HuH-7.5 (cell line): ENCODE data around the gene SLC22A31.
A peak's percentile ranks its signal among the peaks of the same experiment; 100 is the strongest.

Experiments
- DNase-seq: peaks from one replicate; pipeline ENCODE4 v3.0.0; 2011; ENCODE audit warnings: low spot score

SLC22A31 gene

DNA sequence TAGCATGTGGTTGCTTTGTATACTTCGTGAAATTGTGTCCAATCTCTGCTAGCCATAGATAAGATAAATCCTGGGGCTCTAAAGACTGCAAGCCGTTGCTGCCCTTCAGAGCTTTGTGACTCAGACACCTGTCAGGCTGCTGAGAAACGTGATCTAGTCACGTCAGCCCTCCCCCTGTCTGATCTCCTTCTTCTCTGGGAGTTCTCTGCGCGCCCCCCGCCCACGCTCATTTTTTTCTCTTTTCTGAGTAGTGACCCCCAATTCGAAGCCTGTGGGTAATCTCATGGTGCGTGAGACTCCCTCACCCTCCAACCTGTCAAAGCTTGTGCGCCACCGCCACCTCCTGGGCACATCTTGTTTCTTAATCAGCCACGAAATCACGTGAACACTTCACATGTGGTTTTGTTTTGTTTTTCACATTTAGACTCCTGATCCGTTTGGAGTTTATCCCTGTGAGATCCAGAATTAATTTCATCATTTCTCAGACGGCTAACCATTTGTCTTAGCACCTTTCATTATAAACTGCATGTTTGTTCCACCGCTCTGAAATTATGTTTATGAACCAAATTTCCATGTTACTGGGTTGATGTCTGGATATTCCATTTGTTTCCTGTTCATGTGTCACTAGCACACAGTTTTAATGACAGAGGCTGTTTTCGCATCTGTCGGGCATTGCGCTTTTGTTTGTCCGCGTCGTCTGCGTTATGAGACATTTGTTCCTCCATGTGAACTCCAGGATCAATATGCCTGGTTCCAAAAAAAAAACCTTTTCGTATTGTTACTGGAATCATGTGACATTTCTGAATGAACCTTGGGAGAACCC lies 16.2 kb upstream of the SLC22A31 start:
- peak; percentile 92 for DNase-seq

DNA sequence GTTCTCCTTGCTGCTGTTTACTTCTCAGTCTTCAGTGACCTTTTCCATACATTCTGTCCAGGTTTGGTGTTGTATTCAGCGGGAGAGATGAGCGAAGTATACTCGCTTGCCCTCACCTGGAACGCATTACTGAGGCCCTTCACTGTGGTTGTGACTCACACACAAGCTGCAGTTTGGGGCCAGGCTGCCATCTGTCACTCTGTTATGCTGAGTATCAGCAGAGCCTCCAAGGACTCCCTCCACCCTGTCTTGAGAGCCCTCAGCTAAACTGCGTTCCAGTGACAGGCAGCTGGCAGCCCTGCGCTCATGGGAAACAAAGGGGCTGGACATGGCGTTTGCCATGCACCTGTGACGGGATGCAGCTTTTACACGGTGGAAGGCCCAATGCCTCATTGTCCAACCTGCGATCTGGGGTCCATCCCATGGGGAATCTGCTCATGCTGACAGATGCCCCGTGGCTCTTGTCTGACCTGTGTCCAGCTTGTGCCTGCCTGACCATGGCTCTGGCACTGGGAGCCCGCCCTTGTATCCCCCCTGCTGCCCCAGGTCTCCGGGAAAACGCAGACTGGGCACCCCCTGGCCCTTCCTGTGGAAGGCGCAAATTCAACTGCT lies 10.7 kb upstream of the SLC22A31 start:
- DNase-seq: no peak

DNA sequence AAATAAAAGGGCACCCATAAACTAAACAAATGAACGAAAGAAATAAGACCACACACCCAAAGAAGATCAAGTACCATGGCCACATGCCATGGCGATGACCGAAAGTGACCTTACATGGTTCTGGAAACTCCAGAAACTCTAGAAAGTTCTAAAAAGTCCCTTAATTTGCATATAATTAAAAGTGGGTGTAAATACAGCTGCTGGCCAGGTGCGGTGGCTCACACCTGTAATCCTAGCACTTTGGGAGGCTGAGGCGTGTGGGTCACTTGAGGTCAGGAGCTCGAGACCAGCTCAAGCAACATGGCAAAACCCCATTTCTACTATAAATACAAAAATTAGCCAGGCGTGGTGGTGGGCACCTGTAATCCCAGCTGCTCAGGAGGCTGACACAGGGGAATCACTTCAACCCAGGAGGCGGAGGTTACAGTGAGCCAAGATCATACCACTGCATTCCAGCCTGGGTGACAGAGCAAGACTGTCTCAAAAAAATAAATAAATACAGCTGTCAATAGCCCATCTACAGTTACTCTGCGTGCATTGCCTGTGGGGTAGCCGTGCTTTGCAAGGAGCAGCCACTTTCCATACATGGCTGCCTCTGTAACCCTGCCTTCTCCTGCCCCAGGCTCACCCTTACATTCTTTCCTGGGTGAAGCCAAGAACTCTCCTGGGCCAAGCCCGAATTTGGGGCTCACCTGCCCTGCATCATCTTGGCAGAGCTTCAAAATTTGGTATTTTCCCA lies 10.0 kb upstream of the SLC22A31 start:
- DNase-seq: no peak

DNA sequence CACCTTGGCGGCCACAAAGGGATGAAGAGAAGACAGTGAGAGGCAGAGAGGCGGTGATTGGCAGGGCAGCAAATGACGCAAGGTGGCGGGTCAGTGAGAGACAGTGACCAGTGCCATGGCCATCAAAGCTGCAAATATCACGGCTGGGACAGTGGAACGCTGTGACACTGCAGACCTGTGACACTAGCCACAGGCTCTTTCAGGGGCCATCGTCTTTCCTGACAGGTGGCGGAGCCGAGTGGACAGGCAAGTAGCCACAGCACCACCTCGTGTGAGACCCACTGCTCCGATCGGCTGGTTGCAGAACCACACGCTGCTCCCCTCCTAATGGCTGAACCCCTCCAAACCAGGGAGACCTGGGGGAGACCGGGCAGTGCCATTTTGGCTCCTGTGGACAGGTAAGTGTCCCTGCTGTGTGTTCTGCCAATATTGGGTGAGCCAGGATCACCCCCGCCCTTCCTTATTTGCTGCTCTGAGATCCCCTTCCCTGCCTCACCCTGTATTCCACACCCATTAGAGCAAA lies 9.2 kb upstream of the SLC22A31 start:
- DNase-seq: no peak

DNA sequence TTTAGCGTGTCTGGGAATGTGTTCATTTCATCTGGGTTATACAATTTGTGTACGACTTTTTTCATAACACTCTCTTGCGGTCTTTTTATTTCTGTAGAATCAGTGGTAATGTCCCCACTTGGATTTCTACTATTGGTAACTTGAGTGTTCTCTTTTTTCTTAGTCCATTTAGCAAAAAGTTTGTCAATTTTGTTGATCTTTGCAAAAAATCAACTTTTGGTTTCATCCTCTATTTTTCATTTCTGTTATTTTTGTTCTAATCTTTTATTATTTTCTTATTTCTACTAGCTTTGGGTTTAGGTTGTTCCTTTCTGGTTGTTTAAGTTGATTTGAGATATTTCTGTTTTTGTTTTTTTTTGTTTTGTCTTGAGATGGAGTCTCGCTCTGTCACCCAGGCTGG lies 7.7 kb upstream of the SLC22A31 start:
- no peak for DNase-seq

DNA sequence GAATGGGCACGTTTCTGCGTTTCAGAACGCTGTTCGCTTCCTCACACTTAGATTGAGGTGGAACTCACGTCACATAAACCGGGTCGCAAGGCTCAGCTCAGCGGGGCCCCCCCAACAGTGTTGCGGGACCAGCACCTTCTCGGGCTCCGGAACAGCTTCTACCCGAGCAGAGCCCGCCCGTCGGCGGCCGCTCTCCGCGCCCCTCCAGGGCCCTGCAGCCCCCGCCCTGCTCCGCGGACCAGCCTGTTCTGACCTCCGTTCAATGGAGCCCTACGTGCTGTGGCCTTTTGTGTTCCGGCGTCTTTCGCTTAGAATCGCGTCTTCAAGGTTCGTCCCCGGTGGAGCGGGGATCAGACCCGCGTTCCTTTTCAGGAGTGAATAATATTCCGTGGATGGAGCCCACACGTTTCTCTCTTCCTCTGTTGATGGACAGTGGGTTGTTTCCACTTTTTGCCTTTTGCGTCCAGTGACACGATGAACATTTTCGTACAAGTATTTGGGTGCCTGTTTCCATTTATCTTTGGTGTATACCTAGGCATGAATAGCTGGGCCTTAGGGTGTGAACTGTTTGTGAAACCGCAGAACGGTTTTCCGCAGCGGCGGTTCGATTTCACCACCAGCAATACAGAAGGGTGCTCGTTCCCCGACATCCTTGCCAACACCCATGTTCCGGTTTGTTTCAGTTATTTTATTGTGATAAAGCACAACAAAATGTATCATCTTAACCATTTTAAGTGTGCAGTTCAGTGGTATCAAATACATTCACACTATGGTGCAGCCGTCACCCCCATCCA lies 2.3 kb upstream of the SLC22A31 start:
- DNase-seq: no peak

DNA sequence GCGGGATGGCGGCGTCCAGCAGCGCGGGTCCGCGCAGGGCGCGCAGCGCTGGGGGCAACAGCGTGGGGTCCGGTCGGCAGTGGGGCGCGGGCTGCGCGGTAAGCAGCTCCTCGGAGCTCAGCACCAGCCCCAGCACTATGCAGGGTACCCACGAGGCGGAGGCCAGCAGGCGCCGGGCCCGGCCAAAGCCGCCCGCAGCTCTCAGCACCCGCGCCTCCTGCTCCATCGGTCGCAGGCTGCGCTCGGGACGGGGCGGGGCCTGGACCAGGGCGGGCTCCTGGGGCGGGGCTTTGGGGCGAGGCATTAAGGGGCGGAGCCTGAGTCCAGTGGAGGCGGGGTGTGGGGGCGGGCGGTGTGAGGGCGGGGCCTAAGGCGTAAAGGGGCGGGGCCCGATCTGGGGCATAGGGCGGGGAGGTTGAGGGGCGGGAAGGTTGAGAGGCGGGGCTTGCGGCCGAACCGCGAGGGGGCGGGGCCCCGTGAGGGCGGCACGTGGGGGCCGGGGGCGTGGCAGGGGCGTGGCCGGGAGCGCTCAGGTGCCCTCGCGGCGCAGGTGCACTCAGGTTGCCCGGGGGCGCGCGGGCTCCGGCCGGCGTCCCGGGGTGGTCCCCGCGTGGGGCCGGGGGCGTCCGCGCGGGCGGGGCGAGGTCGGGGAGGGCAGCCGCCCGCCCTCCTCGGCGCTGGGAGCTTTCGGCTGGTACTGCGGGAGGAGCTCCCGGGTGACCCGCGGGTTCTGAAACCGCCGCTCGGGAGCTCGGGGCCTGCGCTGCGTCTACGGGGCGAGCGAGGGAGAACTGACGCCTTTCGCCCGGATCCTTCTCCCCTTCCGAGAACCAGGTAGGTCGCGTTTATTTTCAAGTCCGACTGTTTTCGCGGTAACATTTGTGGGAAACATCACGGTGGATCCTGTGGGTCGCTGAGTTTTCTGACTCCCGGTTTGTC lies 1.4 kb upstream of the SLC22A31 start:
- peak; percentile 95 for DNase-seq

DNA sequence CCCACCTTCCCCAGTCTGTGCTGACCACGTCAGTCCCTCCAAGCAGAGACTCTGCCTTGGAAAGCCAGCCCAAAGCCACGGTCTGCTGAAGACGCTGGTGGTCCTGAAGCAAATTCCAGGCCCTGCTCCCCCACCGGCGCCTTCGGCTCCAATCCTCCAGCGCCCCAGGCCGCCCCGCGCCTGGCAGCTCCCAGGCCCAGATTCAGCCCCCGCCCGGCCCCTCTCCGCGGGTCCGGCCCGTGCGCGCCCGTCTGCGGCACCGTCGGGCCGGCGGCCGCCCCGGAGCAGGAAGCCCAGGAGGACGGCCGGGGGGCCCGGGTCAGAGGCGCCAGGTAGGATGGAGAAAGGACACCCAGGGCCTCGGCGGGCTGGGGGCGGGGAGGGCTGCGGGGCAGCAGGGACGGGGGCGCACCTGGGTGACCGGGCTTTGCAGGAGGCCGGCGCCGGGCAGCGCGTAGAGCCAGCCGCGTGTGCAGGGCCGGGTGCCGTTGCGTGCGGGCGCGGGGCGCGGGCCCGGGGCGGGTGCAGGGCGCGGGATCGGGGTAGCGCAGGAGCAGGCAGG lies 594 bp upstream of the SLC22A31 start:
- DNase-seq: peak; percentile 60

DNA sequence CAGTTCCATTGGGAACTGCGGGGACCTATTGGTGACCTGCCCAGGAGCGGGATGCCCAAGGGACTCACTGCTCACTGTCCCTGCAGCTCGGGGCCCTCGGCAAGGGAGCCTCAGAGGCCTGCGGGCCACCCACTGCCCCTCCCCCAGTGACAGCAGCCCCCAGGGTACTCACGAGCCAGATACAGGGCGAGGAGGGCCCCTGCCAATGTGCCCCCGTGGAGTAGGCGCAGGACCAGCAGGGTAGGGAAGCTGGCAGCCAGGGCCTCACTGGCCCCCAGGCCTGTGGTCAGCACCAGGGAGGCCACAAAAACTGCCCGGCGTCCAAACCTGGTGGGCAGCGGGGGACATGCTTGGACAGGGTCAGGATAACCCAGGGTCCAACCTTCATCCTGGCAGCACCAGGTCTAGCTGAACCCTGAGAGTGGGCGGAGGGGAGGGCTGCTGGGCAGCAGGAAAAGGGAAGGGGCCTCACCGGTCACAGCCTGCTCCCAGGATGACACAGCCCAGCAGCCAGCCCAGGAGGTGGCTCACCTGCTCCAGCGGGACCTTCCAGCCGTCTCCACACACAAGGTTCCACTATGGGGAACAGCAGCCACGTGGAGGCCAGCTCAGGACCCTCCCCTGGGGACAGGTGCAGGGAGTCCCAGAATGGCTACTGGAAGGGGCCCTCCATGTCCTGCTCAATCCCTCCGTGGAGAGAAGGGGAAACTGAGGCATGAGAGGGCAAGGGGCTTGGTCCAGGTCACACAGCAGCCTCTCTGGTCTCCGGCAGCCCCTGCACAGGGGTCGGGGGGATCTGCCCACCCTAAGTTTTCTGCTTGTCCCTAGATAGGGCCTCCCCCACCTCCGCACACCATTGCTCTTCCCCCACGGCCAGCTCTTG lies 855 bp downstream of the SLC22A31 start:
- peak; percentile 42 for DNase-seq

DNA sequence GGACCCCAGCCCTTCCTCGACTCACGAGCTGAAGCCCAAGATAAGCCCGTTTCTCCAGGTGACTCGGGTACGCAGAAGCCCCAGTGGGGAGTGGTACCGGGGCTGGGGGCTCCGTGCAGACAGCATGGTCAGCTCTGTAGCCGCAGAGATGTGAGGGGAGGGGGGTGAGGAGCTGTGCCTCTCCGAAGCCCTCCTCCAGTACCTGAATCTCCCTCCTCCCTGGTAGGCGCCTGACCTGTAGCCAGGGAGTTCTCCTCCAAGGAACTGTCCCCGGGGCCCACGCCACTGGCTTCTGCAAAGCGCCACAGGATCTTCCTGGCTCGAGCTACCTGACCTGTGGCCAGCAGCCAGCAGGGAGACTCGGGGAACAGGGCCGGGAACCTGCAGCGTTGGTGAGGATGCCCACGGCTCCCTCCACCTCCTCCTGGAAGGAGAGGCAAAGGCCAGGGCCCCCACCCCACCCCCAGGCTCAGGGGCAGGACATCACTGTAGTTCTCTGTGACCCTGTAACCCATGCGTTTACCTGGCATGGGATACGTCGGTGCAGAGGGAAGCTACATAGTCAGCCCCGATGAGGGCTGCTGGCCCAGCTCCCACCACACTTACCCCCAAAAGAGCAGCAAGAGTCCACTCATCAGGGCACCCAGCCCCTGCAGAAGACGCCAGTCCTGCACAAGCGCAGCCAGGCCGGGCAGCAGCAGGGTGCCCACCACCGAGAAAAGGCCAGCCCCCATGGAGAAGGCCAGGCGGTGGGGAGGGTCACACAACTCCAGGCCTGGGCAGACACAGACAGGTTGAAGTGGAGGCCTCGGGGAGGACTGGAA lies 1.7 kb downstream of the SLC22A31 start:
- peak; percentile 27 for DNase-seq

DNA sequence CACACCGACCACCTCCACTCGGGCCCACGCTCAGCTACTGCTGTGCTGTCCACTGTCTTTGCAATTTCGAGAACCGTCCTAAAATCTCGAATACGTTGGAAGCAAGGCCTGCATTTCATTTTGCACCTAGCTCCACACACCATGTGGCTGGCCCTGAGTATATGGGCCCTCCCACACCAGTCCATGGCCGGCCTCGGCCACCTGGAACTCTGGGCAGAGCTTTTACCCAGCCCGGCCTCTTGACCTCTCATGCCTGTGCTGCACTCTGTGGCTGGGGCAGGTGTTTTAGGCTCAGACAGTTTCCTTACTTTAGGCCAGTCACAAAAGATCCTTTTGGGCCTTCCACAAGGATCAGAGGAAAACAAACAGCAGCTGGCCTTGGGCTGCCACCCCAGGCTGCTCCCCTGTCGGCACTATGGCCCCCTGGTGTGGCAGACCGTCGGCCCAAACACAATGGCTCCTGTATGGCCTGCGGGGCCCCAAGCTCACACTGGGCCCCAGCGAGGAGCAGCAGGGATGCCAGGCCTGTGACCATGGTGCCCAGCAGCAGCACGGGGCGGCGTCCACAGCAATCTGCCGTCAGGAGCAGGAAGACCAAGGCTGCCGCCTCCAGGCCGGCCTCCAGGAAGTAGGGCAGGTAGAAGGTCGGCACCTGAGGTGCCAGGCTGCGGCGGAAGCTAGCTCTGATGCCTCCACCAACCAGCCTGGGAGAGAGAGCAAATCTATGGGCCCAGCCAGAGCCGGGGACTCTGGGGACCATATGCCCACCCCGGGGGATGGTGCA lies 2.5 kb downstream of the SLC22A31 start:
- DNase-seq: no peak

DNA sequence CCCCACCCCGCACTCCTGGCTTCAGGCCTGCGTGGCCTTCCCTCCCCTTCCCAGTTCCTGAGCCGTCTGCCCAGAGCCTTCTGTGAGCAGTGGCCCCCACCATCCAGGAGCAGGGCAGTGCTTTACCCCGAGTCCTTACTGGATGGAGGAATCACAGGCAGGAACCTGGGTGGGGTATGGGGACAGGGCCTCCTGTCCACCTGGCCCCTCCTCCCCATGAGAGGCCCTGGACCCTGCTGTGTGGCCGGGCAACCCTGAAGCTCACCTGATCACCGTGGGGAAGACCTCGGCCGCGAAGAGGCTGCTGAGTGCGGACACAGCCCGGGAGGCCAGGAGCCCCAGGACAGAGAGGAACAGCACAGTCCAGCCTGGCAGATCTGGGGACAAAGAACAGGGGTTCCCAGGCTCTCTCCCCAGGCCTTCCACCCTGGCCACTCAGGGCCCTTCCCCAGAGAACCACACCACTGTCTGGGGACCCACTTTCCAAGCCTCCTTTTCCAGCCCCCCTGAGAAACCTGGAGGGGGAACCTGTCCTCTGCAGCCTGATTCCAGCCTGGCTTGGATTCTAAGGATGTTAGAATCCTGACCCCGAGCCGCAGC lies 3.2 kb downstream of the SLC22A31 start:
- DNase-seq: no peak

DNA sequence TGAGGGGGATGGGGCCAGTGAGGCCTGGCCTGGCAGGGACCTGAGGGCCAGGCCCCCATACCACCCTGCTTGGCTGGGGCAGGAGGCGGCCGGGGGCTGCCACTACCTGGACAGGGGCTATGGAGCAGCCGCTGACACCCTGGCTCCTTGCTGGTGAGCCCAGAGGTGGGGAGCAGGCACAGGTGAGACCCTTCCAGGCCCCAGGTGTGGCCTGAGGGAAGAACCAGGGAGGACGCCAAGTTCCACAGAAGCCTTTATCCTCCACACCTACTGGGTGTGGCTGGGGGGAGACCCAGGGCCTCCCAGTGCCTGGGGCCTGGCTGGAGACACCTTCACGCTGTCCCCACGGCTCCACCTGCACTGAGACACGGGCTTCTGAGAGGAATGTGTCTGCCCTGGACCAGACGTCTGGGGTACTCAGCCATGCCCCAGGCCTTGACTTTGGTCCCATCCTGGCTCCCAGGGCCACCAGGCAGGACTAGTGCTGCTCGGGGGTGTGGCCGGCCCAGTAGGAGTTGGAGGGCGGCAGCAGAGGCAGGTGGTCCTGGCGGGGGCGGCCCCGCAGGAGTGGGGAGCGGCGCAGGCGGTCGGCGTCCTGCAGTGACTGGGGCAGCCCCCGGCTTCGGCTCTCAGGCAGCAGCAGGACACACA lies 4.7 kb downstream of the SLC22A31 start:
- no peak for DNase-seq

DNA sequence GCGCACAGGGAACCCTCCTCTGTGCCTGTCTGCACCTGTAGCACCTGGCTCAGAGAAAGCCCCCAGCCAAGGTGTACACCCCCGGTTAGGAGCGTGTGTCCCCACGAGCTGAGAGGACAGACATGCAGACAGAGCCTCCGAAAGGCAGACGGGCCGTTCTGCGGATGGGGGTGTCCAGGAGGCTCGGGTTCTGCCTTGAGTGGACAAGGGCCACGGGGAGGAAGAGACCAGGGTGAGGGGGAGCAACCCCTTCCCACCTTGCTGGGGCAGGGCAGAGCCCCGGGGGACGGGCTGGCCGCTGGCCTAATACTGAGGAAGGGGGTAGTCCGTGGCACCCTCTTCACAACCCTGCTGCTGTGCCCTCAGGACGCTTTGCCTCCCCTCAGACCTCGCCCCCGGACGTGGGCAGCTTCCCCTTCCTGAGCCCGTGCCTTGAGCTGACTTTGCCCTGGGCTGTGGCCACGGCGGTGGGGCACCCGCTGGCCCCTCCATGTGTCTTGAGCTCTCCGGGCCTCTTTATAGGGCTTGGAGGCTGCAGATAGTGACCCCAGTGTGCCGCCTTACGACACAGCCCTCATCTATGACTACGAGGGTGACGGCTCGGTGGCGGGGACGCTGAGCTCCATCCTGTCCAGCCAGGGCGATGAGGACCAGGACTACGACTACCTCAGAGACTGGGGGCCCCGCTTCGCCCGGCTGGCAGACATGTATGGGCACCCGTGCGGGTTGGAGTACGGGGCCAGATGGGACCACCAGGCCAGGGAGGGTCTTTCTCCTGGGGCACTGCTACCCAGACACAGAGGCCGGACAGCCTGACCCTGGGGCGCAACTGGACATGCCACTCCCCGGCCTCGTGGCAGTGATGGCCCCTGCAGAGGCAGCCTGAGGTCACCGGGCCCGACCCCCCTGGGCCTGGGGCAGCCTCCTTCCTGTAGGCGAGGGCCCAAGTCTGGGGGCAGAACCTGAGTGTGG lies 5.7 kb downstream of the SLC22A31 start:
- DNase-seq: no peak

DNA sequence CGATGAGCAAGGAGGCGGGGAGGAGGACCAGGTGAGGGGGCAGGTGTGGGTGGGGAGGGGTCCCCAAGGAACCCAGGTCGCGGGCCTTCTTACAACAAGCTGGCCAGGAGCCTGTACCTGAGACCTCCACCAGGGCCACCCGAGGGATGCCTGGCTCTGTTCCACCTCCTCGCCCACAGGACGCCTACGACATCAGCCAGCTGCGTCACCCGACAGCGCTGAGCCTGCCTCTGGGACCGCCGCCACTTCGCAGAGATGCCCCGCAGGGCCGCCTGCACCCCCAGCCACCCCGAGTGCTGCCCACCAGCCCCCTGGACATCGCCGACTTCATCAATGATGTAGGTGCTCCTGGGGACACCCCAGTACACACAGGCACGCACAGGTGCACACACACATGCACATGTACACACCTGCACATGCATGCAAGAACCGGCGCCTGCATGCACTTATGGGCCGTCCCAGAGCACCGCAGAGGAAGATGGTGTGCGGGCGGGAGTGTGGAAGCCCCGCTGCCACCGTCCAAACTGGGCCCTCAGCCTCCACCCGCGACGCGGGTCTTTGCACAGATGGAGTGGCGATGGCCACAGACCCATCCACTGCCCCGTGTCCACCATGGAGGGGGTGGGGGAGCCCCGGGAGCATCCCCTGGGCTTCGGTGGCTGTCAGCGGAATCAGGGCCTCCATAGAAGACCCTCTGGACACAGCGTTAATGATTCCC lies 6.6 kb downstream of the SLC22A31 start:
- DNase-seq: no peak
